Hindlimb muscle (tissue), 1 donor: ENCODE results near the gene TLX3. TPM values are rescaled to one million over a fixed set of nuclear protein-coding genes. Genes with fewer than 3 reads are reported as not detected.

ENCODE experiments used
- DNase-seq: peaks from one replicate; pipeline ENCODE4 v3.0.0-alpha.2; 2013
- polyA plus RNA-seq: library from polyadenylated mRNA; unstranded; fragments of 120-200 nt; gene quantifications from one replicate; pipeline ENCODE4 v1.2.1, GENCODE V29; 2013; ENCODE audit not compliant: insufficient read length

TLX3 gene
- polyA plus RNA-seq, 1 donor = not detected

- DNase-seq = no peak
Measured at GRCh38 chr5:171306781-171307591, 2.1 kb upstream of the TLX3 start.

- no peak for DNase-seq
Measured at GRCh38 chr5:171307789-171308452, 1.1 kb upstream of the TLX3 start.

DNA sequence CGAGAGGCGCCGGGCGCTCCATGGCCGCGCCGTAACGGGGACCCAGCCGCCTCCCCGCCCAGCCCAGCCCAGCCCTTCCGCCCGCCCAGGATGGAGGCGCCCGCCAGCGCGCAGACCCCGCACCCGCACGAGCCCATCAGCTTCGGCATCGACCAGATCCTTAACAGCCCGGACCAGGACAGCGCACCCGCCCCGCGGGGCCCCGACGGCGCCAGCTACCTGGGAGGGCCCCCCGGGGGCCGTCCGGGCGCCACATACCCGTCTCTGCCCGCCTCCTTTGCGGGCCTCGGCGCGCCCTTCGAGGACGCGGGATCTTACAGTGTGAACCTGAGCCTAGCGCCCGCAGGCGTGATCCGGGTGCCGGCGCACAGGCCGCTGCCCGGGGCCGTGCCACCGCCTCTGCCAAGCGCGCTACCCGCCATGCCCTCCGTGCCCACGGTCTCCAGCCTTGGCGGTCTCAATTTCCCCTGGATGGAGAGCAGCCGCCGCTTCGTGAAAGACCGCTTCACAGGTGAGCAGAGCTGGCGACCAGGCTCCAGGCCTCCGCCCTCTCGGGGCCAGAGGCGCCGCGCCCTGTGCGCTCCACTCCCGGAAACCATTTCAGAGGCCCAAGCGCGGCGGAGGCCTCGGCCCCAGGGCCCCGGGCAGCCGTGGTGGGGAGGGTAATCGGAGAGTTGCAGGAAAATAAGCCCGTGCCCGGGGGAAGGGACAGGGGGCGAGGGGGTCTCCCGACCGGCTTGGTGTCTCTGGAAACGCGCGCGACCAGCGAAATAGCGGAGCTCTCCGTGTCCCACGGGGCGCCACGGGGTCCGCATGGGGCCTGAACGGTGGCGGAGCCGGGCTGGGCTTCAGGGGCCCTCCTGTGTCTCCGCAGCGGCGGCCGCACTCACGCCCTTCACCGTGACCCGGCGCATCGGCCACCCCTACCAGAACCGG lies 496 bp downstream of the TLX3 start:
- DNase-seq = no peak

DNA sequence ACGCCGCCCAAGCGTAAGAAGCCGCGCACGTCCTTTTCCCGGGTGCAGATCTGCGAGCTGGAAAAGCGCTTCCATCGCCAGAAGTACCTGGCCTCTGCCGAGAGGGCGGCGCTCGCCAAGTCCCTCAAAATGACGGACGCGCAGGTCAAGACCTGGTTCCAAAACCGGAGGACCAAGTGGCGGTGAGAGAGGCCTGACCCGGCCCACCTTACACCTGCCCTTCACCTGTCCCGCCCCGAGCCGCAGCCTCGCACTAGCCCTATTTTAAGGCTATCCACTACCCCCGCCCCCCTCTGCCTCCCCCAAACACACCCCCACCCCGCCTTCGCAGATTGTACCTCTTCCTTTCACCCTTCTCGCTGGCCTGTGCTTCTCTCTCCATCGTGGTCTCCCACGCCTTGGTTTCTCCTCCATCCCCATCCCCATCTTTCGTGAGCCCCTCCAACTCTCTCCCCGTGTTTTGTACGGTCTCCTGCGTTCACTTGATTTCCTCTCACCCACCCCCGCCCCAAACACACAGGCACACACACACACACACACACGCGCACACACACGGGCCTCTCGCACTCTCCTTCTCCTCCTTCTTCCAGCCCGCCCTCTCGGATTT lies 1.3 kb downstream of the TLX3 start:
- DNase-seq = no peak

GRCh38 chr5:171310819-171311321 lies 1.8 kb downstream of the TLX3 start:
- DNase-seq = no peak

GRCh38 chr5:171311322-171312077 lies 2.5 kb downstream of the TLX3 start:
- no peak for DNase-seq

DNA sequence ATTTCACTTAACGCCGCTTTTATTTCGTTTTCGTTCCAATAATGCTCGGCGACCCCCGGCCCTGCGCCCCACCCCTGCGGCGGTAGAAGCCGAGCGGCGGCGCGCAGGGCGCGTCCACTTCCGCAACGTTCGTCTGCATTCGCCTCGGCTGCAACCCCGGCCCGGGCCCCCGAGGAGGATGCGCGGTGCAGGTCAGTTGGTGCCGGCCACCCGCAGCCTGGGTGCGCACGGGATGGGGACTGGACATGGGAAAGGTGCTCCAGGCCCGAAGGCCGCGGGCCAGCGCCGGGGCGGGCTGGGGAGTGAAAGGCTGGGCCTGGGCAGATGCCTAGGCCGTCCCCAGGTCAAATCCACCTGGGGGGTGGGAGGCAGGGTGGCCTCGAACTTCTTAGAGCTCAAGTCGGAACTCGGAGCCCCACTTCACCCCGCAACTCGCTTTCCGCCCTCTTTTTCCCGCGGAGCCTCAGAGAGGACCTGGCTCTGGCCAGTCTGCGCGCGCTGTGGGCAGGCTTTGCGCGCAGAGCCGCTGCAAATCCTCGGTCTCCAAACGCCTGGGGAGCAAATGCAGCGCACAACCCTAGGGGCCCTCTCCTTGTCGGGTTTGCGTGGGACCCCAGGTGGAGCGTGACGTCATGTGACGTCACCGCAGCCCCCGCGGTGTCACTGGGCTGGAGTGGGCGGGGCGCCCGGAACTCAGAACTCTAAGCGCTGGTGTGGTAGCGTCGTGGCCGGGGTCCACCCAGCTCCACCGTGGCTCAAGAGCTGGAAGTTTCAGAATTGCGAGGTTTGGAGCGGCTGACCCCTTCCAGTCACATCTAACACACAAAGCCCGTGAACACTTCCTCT lies 3.3 kb downstream of the TLX3 start:
- no peak for DNase-seq

DNA sequence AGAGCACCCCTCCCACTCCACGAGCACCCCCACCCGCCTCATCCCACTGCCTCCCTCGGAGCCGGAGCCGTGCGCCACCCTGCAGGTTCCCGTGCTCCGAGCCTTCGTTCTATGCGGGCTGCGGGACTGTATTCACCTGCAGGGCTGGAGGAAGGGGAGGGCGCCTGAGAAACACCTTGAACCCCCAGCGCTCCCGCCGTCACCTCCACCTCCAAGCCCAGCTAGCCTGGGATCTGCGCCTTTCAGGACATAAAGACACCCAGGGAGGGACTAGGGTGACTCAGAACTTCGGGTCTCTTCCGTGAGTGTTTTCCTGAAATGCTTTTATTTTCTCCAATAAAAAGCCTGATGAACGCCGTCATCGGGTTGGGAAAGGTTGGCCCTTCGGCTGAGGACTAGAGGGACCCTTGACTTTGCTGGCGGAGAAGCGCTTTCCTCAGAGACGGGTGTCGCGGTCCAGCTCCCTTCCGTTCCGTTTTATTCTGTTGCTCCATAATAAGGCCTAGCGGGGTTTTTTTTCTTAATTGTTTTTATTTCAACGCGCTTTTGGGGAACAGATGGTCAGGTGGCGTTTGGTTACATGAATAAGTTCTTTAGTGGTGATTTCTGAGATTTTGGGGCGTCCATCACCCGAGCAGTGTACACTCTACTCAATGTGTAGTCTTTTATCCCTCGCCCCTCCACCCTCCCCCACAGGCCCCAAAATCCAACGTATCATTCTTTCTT lies 4.6 kb downstream of the TLX3 start:
- DNase-seq = no peak

- DNase-seq = peak; percentile 78
Measured at GRCh38 chr5:171314728-171315385, 5.8 kb downstream of the TLX3 start.

DNA sequence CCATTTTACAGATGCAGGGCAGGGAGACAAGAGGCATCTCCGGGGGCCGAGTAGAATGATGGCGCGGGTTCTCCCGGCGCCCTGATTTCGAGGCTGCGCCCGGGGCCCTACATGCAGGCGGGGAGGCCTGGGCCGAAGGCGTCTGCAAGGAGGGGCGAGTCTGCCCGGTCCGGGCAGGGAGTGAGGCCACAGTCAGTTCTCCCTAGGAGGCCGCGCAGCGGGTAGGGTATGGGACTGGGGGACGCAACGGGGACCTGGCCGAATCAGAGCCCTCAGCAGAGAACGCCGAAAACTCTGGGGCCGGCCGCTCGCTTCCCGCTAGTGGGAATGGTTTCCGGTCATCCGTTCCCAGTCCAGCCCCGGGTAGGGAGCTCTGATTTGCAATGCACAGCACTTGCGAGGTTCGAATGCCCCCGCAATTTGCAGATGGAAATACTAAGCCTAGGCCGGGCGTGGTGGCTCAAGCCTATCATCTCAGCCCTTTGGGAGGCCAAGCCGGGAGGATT lies 6.4 kb downstream of the TLX3 start:
- DNase-seq = no peak

GRCh38 chr5:171315925-171316257 lies 6.8 kb downstream of the TLX3 start:
- no peak for DNase-seq

DNA sequence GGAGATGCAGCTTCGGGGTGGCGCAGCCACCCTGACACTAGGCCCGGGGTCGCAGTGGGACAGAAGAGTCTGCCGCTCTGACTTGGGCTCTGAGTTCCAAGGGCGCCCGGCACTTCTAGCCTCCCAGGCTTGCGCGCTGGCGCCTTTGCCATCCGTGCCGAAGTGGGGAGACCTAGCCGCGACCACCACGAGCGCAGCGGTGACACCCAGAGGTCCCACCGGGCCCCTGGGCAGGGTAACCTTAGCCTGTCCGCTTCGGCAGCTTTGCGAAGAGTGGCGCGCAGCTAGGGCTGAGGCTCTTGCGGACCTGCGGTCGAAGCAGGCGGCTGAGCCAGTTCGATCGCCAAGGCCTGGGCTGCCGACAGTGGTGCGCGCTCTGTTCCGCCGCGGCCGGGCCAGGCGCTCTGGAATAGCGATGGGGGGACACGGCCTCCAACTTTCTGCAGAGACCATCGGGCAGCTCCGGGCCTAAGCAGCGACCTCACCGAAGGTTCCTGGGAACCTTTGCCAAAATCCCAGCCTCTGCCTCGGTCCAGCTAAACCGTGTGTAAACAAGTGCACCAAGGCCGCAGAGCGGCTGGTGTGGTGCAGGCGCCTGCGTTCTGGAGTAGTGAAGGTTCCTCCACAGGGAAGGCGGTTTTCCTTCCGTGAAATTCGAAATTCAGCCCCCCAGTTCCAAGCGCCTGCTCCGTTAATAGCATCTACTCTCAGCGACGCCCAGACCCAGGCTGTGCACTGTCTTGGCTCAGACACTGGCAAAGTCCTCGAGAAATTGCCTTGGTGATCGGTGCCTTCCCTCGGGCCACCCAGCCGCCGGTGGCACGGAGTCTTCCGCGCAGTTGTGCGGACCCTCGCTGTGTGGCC lies 7.4 kb downstream of the TLX3 start:
- no peak for DNase-seq

DNA sequence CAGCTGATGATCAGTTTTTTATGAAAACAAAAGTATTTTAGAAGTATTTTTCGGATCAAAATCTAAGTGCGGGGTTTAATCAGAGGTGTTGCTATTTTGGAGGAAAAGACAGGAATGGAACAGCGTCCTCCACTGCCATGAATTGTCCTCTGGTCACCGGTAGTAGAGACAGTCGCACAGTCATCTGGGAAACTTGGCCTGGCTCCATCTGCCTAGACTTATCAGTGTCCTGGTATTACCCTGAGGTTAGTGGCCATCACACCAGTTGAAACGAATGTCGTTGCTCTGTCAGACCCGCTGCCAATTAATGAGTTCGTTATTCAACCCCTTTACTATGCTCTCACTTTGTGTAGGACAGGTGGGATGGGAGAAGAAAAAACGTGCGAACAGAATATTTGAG lies 8.2 kb downstream of the TLX3 start:
- DNase-seq = no peak

- DNase-seq = no peak
Measured at GRCh38 chr5:171318026-171318425, 9.0 kb downstream of the TLX3 start.

DNA sequence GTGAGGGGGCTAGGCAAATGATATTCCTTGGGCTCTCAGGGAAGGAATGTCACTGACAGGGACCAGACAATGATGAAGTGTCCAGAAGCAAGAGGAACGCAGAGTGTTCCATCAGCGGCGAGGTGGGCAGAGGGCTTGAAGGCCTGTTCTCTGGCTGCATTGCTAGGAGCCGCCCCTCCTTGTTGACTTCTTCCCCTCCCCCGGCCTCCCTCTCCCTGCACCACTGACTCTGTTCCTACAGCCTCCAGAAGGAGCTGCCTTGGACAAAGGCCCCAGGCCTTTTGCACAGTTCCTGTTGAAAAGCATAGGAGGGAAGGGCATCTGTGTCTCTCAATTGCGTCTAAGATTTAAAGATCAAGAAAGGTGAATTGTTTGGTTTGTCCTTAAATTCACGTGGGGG lies 12.4 kb downstream of the TLX3 start:
- DNase-seq = no peak

DNA sequence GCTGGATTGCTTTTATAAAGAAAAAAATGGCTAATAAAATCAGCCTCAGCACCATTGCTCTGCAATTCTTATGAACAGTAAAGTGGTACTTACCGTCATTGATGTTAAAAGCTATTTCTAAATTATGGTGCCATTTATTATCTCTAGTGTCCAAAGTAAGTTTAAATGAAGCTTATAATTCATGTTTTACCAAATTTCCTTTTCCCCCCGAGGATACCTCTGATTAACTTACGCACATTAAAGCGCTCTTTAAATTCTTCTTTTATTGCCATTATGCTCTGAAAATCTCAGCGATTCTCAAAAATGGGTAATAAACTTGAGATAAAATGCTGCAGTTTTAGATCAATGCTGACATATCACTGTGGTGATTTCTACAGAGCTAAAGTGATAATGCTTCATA lies 13.5 kb downstream of the TLX3 start:
- no peak for DNase-seq

GRCh38 chr5:171323007-171323406 lies 14.0 kb downstream of the TLX3 start:
- DNase-seq = no peak
